SK-N-SH (cell line): ENCODE data around the gene C8B.

Experiments used
- CTCF ChIP-seq: fragments of 200-600 bp; sonication (generic); IDR thresholded peaks from 2 replicates; pipeline ENCODE4 v1.6.1; 2017; ENCODE audit warnings: antibody characterized with exemption, mild to moderate bottlenecking, moderate library complexity
- EZH2phosphoT487 ChIP-seq: fragments of 200-600 bp; sonication (generic); IDR thresholded peaks from 2 replicates; pipeline ENCODE4 v1.6.1; 2017; ENCODE audit warnings: low read depth, mixed run types, mild to moderate bottlenecking, antibody characterized with exemption, moderate library complexity, borderline replicate concordance
- RAD21 ChIP-seq: IDR thresholded peaks from 2 replicates; pipeline ENCODE4 v1.6.1; 2012; ENCODE audit warnings: mild to moderate bottlenecking, low read length
- USF1 ChIP-seq: IDR thresholded peaks from 2 replicates; pipeline ENCODE4 v1.4.0; 2012; ENCODE audit warnings: low read depth, borderline replicate concordance

- no peak for TF ChIP-seq RAD21
- no peak for TF ChIP-seq CTCF
- TF ChIP-seq EZH2phosphoT487, result no peak
- no peak for TF ChIP-seq USF1
Measured at GRCh38 chr1:56912325-56912724, 53.5 kb downstream of the C8B start.
